Neuron (in vitro differentiated cells): ENCODE measurements around the gene ACAP1.

ENCODE experiments used
- H2AFZ ChIP-seq: one replicate; pipeline ENCODE4 v1.6.1; 2013; ENCODE audit warnings: low read depth, mild to moderate bottlenecking, inconsistent platforms, low read length, moderate library complexity
- H3K27me3 ChIP-seq: one replicate; pipeline ENCODE4 v1.6.1; 2013; ENCODE audit warnings: low read length; ENCODE audit not compliant: insufficient read depth
- H3K36me3 ChIP-seq: one replicate; pipeline ENCODE4 v1.6.1; 2013; ENCODE audit warnings: low read length; ENCODE audit not compliant: insufficient read depth
- H3K4me1 ChIP-seq: one replicate; pipeline ENCODE4 v1.6.1; 2013; ENCODE audit warnings: low read length; ENCODE audit not compliant: insufficient read depth
- H3K4me3 ChIP-seq: 2 replicates; pipeline ENCODE4 v1.5.1; 2013; ENCODE audit warnings: mild to moderate bottlenecking, low read length, moderate library complexity
- H3K9me3 ChIP-seq: one replicate; pipeline ENCODE4 v1.6.1; 2013; ENCODE audit warnings: low read length

Gene ACAP1

DNA sequence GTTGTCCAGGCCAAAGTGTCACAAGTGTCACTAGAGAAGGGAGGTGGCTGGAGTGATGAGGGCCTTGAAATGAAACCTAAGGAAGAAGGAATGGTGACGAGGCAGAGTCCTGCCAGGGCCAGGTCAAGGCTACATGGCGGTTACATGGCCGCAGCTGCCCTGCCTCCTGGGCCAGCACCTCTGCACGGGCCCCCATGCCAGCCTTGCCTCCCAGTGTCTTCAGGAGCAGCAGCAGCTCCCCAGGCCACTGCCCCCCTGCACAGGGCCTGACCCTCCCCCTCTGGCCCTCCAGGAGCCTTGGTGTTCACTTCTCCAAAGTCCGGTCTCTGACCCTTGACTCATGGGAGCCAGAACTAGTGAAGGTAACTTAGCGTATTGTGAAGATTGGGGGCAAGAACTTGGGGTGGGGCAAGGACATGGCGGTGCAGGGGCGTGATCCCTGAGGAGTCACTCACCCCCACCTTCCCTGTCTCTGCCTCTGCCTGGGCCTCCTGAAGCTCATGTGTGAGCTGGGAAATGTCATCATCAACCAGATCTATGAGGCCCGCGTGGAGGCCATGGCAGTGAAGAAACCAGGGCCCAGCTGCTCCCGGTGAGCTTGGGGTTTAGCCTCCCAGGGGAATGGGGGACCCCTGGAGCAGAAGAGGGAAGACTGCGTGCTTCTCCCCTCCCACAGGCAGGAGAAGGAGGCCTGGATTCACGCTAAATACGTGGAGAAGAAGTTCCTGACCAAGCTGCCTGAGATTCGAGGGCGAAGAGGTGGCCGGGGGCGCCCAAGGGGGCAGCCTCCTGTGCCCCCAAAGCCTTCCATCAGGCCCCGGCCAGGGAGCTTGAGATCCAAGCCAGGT lies 11.5 kb downstream of the ACAP1 start:
- Histone ChIP-seq H3K4me3 (no peak overlapping the region), H3K27me3 (peaks cover 2% of the 10 kb centered on the region), H2AFZ (no peak overlapping the region), H3K9me3 (no peaks in the 10 kb centered on the region), H3K36me3 (no peaks in the 10 kb centered on the region), H3K4me1 (peaks cover 26% of the 10 kb centered on the region)

DNA sequence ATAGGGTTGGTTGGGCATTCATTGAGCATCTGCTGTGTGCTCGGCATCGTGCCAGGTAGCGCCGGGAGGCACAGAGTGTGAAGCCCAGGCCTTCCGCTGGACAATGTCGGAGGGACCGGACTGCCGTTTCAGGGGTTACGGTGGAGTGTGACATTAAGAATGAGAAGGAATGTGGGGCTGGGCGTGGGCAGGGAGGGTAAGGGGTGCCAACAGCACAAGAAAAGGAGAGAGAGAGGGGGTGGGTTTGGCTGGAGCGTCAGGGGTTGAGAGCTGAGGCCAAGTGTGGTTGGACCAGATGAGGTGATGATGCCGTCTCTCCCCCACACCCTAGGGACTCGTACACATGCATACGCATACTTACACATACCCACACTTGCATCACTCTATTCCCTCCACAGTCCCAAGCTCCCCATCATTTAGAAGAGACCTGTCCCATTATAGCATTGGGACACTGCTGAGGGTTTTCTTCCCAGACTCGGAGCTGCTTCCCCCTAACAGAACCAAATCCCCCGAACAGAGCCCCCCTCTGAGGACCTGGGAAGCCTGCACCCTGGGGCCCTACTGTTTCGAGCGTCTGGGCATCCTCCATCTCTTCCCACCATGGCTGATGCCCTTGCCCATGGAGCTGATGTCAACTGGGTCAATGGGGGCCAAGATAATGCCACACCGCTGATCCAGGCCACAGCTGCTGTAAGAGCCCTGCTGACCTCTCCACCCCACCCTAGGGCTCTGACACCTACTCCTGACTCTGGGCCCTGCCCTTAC lies 12.3 kb downstream of the ACAP1 start:
- Histone ChIP-seq H3K9me3 (no peaks in the 10 kb centered on the region), H3K27me3 (peaks cover under 1% of the 10 kb centered on the region), H3K4me3 (no peak overlapping the region), H2AFZ (no peak overlapping the region), H3K36me3 (no peaks in the 10 kb centered on the region), H3K4me1 (peaks cover 35% of the 10 kb centered on the region)

DNA sequence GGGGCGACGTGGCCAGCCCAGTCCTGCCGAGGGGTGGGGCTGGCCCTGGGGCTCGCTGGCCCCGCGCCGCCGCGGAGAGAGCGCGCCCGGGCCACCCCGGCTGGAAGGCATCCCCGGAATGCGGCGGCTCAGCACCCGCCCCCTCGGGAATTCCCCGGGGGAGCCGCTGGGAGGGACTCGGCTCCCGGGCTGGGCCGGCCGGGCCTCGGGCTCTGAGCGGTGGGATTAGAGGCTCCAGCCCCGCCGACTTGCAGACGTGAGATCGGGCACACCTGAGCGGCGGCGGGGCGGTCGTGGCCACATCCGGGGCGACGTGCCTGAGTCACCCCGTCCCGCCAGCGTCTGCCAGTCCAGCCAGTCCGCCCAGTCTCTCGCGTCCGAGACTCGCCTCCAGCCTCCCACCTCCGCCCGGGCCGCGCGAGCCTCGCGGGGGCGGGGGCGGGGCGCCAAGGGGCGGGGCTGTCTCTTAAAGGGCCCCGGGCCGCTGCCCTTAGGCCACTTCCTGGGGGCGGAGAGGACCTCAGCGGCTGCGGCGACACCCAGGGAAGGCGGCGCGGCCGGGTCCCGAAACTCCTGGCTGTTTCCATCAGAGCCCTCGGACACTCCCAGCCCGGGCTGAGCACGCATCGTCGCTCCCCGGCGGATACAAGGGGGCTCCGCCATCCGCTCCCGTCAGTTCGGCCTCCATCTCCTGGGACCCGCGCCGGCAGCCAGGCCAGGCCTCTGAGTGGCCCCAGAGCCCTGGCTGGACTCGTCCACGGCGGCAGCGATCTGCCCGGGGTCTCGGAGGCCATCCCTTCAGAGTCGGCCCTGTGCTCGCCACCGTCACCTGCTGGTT lies 15.6 kb downstream of the ACAP1 start, which contains the start of gene KCTD11:
TSS of gene KCTD11 (plus strand) at position 498 of the 838 bp plus-strand sequence.
- H3K4me3 ChIP-seq, result peak within 1 kb of the TSS; percentile 68
- no peaks in the 10 kb centered on the region for H3K9me3 ChIP-seq
- no peaks in the 10 kb centered on the region for H3K27me3 ChIP-seq
- peaks cover 62% of the 10 kb centered on the region for H3K4me1 ChIP-seq
- H2AFZ ChIP-seq, result peak within 1 kb of the TSS; percentile 9
- no peaks in the 10 kb centered on the region for H3K36me3 ChIP-seq

DNA sequence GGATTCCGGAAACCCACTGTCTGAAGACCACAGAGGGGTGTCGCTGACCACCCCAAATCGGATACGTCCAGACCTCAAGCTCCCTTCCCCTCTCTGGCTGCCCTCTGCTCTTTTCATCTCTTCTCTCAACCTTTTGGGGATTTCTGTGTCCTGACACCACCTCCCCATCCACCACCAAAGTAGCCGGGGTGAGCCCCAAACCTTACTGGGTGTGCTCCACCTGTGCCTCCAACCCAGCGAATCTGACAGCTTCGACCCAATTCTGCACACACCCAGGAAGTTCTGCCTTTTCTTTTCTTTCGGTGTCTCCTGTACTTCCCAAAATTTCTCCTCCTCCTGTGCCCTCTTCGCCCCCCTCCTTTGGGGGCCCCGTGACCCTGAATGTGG lies 16.2 kb downstream of the ACAP1 start:
- no peaks in the 10 kb centered on the region for H3K9me3 ChIP-seq
- H3K36me3 ChIP-seq, result no peaks in the 10 kb centered on the region
- H3K4me3 ChIP-seq, result peak overlapping the region; percentile 68
- H2AFZ ChIP-seq, result peak overlapping the region; percentile 9
- peaks cover 62% of the 10 kb centered on the region for H3K4me1 ChIP-seq
- no peaks in the 10 kb centered on the region for H3K27me3 ChIP-seq

DNA sequence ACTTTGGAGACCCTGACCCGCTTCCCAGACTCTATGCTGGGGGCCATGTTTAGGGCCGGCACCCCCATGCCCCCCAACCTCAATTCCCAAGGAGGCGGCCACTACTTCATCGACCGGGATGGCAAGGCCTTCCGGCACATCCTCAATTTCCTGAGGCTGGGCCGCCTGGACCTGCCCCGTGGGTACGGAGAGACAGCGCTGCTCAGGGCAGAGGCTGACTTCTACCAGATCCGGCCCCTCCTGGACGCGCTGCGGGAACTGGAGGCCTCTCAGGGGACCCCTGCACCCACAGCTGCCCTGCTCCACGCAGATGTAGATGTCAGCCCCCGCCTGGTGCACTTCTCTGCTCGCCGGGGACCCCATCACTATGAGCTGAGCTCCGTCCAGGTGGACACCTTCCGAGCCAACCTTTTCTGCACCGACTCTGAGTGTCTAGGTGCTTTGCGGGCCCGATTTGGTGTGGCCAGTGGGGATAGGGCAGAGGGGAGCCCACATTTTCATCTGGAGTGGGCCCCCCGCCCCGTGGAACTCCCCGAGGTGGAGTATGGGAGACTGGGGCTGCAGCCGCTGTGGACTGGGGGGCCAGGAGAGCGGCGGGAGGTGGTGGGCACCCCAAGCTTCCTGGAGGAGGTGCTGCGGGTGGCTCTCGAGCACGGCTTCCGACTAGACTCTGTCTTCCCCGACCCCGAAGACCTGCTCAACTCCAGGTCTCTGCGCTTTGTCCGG lies 16.7 kb downstream of the ACAP1 start:
- Histone ChIP-seq H3K4me1 (peaks cover 62% of the 10 kb centered on the region), H2AFZ (no peak overlapping the region), H3K4me3 (peak overlapping the region; percentile 68), H3K9me3 (no peaks in the 10 kb centered on the region), H3K27me3 (no peaks in the 10 kb centered on the region), H3K36me3 (no peaks in the 10 kb centered on the region)

DNA sequence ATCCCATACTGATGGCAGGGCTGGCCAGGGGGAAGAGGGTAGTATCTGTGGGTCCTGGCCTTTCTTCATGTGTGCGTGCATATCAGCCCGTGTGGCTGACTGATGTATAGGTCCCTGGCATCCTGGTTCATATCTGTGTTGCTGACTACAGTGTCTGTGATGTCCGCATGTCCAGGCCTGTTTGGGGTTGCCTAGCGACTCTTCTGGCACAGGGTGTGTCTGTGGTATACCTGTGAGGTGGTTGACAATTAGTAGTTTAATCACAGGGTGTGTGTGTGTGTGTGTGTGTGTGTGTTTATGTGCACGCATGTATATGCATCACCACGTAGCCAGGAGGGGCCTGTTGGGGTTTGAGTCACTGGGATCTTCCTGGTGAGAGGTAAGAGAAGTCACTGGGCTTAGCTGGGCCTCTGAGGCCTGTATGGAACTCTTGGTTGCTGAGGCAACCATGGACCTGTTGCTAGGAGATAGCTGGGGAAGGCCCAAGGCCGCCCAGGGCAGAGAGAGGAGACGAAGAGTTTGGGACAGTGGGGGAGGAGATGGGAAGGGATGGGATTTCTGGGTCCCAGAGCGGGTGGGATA lies 18.0 kb downstream of the ACAP1 start:
- H3K27me3 ChIP-seq, result no peaks in the 10 kb centered on the region
- peak overlapping the region; percentile 0 for H3K4me3 ChIP-seq
- peaks cover 57% of the 10 kb centered on the region for H3K4me1 ChIP-seq
- no peak overlapping the region for H2AFZ ChIP-seq
- no peaks in the 10 kb centered on the region for H3K36me3 ChIP-seq
- H3K9me3 ChIP-seq, result no peaks in the 10 kb centered on the region

DNA sequence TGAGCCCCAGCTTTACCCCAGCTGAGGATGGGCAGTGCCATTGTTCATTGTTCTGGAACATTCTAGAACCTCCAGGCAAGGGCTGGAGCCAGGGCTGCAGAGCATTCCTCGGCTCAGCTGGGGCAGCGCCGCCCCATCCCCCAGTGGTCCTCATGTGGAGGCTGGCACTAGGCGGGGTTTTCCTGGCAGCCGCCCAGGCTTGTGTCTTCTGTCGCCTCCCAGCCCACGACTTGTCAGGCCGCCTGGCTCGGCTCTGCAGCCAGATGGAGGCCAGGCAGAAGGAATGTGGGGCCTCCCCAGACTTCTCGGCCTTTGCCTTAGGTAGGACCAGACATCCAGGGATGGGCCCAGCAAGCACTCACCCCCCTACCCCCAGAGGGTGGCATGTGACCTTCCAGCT lies 18.7 kb downstream of the ACAP1 start, which contains the start of gene TMEM95:
TSS of gene TMEM95 (plus strand) at position 104 of the 400 bp plus-strand sequence. CDS start at position 153, 49 bp downstream.
- peaks cover 50% of the 10 kb centered on the region for H3K4me1 ChIP-seq
- H3K36me3 ChIP-seq, result no peaks in the 10 kb centered on the region
- H3K9me3 ChIP-seq, result no peaks in the 10 kb centered on the region
- peak within 1 kb of the TSS; percentile 0 for H3K4me3 ChIP-seq
- H2AFZ ChIP-seq, result no peak within 1 kb of the TSS
- no peaks in the 10 kb centered on the region for H3K27me3 ChIP-seq

DNA sequence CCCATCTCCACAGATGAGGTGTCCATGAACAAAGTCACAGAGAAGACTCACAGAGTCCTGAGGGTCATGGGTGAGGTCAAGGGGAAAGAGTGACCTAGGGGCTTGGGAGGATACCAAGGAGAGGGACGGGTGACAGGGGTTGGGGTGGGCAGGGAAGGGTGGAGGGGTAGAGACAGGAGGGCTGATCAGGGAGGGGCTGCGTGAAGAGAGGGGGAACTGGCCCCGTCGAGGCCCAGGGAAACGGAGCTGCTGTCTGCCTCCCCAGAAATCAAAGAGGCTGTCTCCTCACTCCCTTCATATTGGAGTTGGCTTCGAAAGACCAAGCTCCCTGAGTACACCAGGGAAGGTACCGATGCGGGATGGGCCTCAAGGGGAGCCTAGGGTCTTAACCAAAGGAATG lies 19.2 kb downstream of the ACAP1 start:
- Histone ChIP-seq H3K4me3 (no peak overlapping the region), H3K9me3 (no peaks in the 10 kb centered on the region), H3K4me1 (peaks cover 47% of the 10 kb centered on the region), H3K27me3 (no peaks in the 10 kb centered on the region), H3K36me3 (no peaks in the 10 kb centered on the region), H2AFZ (no peak overlapping the region)

DNA sequence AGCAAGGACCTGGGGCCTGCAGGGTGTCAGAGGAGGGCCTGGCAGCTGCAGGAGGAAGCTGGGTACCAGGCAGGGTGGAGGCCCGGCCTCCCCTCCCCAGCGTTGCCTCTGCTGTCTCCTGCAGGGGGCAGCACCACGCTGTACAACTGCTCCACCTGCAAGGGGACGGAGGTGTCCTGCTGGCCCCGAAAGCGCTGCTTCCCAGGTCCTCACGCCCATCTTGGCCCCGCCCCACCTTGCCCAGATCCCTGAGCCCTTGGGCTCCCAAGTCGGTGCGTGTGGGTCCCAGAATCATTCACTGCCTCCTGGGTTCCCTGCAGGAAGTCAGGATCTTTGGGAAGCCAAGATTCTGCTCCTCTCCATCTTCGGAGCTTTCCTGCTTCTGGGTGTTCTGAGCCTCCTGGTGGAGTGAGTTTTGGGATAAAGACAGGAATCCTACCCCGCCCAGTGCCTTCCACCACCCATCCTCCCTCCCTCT lies 19.8 kb downstream of the ACAP1 start:
- Histone ChIP-seq H3K9me3 (no peaks in the 10 kb centered on the region), H2AFZ (no peak overlapping the region), H3K27me3 (no peaks in the 10 kb centered on the region), H3K4me1 (peaks cover 43% of the 10 kb centered on the region), H3K4me3 (no peak overlapping the region), H3K36me3 (no peaks in the 10 kb centered on the region)

DNA sequence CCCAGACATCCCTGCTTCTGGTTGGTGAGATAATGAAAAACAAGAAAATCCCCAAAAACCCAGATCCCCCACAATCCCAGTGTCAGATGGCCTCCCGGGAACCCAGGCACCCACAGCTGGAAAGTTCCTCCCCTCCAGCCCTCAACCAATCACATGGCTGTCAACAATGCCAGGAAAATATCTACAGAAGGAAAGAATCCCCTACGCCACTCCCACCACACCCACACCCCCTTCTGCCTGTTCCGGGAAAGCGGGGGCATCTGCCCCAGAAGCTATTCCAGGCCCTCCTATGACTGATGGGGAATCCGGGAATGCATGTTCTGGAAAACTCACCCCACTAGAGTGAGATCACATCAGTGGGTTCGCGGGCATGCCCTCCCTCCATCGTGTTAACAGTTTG lies 20.4 kb downstream of the ACAP1 start:
- Histone ChIP-seq H3K4me1 (peaks cover 40% of the 10 kb centered on the region), H3K27me3 (no peaks in the 10 kb centered on the region), H3K4me3 (no peak overlapping the region)

DNA sequence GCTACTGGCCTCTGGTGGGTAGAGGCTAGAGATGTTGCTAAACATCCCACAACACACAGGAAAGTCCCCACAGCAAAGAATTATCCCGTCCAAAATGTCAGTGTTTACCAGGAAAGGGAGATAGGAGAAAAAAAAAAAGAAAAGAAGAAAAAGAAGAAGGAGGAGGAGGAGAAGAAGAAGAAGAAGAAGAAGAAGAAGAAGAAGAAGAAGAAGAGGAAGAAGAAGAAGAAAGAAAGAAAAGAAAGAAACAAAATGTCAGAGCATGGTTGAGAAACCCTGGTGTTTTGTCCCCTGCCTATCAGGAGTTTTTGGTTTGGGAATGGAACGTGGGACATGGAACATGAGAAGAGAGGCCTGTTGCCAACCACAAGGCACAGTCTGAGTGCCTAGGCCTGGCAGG lies 21.1 kb downstream of the ACAP1 start:
- H3K4me3 ChIP-seq, result no peak overlapping the region
- no peaks in the 10 kb centered on the region for H3K27me3 ChIP-seq
- no peak overlapping the region for H2AFZ ChIP-seq
- H3K4me1 ChIP-seq, result peaks cover 40% of the 10 kb centered on the region
- H3K9me3 ChIP-seq, result no peaks in the 10 kb centered on the region
- no peaks in the 10 kb centered on the region for H3K36me3 ChIP-seq

More for the DNA sequence above, 20.4 kb downstream of the ACAP1 start:
- no peak overlapping the region for H2AFZ ChIP-seq
- H3K36me3 ChIP-seq, result no peaks in the 10 kb centered on the region
- no peaks in the 10 kb centered on the region for H3K9me3 ChIP-seq

DNA sequence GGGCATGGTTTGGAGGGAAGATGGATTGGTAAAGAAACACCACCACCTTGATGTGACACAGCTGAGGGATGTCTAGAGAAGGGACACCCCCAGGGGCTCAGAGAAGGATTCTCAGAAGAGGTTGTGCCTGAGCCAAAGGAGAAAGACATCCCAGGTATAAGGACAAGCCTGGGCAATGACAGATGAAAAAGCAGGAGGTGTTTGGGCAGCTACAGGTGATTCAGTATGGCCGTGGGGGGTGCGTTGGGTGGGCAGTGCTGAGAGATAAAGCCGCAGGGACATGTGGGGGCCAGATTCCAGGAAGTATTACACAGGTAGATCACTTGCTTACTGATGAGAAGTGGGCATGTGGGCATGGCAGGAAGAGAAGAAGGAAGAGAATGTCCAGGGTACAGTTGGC lies 25.6 kb downstream of the ACAP1 start:
- Histone ChIP-seq H3K36me3 (no peaks in the 10 kb centered on the region), H3K4me3 (no peak overlapping the region), H3K4me1 (no peaks in the 10 kb centered on the region), H3K9me3 (no peaks in the 10 kb centered on the region), H2AFZ (no peak overlapping the region), H3K27me3 (no peaks in the 10 kb centered on the region)
